ENCODE measurements around the gene ZNF609.
"Not testable (repeated sequence)": the region's sequence is repeated elsewhere in the genome, so short reads cannot be mapped to it uniquely, and the experiment has no call there.

ZNF609 gene

DNA sequence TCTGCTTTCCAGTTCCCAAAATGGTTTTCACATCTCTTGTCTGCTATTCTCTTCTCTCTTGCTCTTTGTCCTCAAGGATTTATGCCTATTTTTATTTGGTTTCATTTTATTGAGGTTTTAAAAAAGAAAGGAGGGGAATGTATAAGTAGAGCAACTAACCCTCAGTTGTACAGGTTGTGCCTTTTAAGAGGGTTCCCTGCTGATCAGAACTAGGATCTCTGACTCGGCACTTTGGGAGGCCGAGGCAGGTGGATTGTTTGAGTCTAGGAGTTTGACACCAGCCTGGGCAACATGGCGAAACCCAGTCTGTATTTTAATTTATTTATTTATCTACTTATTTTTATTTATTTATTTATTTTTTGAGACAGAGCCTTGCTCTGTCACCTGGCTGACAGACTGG lies 123.6 kb downstream of the ZNF609 start:
- no peak overlapping the region for H3K9ac ChIP-seq (ENCODE audit: low read depth, low read length)
- H3K4me1 ChIP-seq (ENCODE audit: insufficient read depth, low read length): no peaks in the 10 kb centered on the region
- H3K9me3 ChIP-seq (ENCODE audit: control insufficient read depth, insufficient read depth, low read length): no peaks in the 10 kb centered on the region
- H3K36me3 ChIP-seq (ENCODE audit: insufficient read depth, low read length): no peaks in the 10 kb centered on the region

DNA sequence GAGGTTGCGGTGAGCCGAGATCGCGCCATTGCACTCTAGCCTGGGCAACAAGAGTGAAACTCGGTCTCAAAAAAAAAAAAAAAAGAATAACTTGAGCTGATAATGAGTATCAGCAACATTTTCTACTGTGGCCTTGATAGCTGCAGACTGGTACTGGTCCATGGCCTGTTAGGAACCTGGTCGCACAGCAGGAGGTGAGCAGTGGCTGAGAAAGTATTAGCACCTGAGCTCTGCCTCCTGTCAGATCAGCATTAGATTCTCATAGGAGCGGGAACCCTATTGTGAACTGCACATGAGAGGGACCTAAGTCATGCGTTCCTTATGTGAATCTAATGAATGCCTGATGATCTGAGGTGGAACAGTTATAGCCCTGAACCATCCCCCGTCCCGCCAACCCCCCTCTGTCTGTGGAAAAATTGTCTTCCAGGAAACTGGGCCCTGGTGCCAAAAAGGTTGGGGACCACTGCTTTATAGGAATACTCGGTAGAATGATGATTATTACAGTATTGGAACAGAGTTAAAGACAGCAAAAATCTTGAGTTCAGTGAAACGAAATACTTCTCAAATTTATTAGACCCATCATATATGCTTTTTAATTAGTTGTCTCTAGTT lies 126.0 kb downstream of the ZNF609 start:
- Histone ChIP-seq H3K9me3 (ENCODE audit: control insufficient read depth, insufficient read depth, low read length) (no peaks in the 10 kb centered on the region), H3K36me3 (ENCODE audit: insufficient read depth, low read length) (no peaks in the 10 kb centered on the region), H3K9ac (ENCODE audit: low read depth, low read length) (no peak overlapping the region), H3K4me1 (ENCODE audit: insufficient read depth, low read length) (no peaks in the 10 kb centered on the region)

DNA sequence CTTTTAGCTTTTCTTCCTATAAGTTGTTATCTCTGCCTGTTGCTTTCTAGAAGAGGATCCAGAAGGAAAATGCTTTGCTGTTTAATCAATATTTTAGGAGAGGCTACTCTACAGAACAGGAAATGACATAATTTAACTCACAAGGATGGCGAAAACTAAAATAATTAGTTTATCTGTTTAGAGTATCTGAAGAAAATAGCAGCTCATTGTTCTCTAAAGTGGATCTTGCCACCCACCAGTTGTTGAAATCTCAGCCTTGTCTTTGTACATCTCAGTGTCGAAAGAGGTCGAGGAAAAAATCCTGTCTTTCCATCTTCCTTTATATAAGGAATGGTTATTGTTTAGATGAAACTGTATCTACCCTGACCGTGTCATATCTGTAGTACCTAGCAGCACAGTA lies 126.6 kb downstream of the ZNF609 start:
- no peak overlapping the region for H3K9ac ChIP-seq (ENCODE audit: low read depth, low read length)
- no peaks in the 10 kb centered on the region for H3K4me1 ChIP-seq (ENCODE audit: insufficient read depth, low read length)
- no peaks in the 10 kb centered on the region for H3K36me3 ChIP-seq (ENCODE audit: insufficient read depth, low read length)
- no peaks in the 10 kb centered on the region for H3K9me3 ChIP-seq (ENCODE audit: control insufficient read depth, insufficient read depth, low read length)

DNA sequence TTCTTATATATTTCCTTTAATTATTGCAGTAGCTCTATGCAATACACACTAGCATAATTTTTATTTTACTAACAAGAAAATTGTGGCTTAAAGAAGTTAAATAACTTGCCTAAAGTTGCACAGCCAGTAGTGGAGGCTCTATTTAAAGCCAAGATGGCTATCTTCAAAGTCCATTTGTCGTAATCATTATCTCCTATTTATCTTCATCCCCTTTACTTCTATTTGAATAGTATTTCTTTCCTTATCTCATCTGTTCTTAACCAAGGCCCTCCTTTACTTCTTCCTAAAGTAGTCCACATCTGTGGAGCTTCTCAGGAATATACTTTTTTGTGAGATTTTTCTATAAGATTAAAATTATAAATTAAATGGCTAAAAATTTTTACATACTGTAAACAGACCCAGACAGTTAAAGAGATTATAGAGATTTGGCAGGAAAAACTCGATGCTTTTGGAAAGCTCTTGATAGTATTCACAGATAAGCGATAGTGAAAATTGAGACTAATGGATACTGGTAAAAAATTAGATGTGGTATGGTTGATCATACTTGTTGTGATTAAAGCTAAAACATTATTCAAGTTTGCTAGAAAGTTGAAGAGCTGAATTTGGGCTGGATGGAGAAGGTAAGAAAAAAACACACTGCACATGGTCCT lies 129.2 kb downstream of the ZNF609 start:
- no peaks in the 10 kb centered on the region for H3K9me3 ChIP-seq (ENCODE audit: control insufficient read depth, insufficient read depth, low read length)
- H3K9ac ChIP-seq (ENCODE audit: low read depth, low read length): no peak overlapping the region
- H3K36me3 ChIP-seq (ENCODE audit: insufficient read depth, low read length): no peaks in the 10 kb centered on the region
- no peaks in the 10 kb centered on the region for H3K4me1 ChIP-seq (ENCODE audit: insufficient read depth, low read length)

DNA sequence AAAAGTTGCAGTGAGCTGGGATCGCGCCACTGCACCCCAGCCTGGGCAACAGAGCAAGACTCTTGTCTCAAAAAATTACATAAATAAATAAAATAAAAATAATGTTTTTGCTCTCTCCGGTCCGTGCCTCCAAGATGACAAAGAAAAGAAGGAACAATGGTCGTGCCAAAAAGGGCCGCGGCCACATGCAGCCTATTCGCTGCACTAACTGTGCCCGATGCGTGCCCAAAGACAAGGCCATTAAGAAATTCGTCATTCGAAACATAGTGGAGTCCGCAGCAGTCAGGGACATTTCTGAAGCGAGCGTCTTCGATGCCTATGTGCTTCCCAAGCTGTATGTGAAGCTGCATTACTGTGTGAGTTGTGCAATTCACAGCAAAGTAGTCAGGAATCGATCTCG lies 132.5 kb downstream of the ZNF609 start:
- not testable (repeated sequence) for H3K9me3 ChIP-seq (ENCODE audit: control insufficient read depth, insufficient read depth, low read length); H3K36me3 ChIP-seq (ENCODE audit: insufficient read depth, low read length); H3K9ac ChIP-seq (ENCODE audit: low read depth, low read length)
- H3K4me1 ChIP-seq (ENCODE audit: insufficient read depth, low read length): peaks cover 16% of the 10 kb centered on the region

DNA sequence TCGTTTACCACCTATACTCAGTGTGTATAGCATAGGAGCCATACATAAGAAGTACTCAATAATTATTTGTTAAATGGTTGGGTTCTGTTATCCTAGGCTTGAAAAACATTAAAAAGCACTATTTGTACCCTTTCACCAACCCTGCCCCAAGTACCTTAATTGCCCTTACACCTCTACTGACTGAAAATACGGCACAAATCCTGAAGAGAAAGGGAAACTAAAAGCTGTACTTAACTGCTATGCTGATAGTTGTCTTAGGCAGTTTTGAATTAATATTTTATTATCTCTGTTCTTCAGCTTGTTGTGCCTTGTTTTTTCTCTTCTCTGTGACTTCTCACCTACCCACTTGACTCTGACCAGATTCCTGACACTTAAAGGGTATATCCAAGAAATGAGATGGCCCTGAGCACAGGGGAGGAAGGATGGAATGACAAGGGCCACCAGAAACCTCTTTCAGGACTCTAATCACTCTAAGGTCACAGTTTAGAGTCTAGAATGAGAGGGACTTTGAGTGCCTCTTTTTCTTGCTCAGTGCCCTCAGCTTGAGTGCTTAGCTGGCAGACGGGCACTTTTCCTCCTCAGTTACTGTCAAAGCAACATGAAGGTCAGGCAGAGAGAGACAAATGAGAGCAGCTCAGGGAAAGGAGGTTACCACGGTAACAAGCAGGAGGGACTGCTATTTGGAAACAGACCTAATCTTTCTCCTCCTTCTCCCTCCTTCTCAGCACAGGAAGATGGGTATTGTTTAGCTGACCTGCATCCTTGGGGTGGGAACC lies 136.5 kb downstream of the ZNF609 start:
- Histone ChIP-seq H3K4me1 (ENCODE audit: insufficient read depth, low read length) (peaks cover 29% of the 10 kb centered on the region), H3K36me3 (ENCODE audit: insufficient read depth, low read length) (no peaks in the 10 kb centered on the region), H3K9ac (ENCODE audit: low read depth, low read length) (no peak overlapping the region), H3K9me3 (ENCODE audit: control insufficient read depth, insufficient read depth, low read length) (no peaks in the 10 kb centered on the region)

DNA sequence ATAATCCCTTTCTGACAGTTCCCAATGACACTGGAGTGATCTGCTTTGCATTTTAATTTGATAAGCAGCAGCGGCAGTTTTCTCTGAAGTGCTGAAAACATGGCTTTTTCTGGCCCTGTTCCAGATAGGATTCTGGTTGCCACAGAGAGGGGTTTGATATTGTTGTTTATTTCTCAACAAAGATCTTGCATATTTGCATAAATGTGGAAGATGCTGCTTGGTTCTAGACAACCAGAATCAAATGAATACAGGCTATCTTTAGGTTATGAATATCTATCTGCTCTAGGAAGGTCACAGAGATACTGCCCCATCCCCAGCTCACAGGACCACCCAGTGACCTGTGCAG lies 137.1 kb downstream of the ZNF609 start:
- Histone ChIP-seq H3K9ac (ENCODE audit: low read depth, low read length) (no peak overlapping the region), H3K4me1 (ENCODE audit: insufficient read depth, low read length) (peaks cover 33% of the 10 kb centered on the region)

DNA sequence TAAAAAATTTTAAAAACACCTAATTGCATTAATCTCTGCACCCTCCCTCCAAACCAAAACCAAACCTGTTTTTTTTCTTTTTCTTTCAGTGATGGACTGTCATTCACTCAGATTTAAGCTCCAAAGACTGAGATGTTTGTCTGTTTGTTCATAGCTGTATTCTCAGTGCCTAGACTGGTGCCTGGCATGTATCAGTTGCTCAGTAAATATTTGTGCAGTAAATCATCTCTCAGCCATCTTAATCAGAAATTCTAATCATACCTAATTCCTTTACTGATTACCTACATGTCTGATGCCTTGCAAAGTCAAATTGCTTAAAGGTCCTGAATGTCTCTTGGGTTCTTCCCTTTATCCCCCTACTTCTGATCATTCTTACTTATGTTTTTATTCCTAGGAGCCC lies 138.8 kb downstream of the ZNF609 start:
- Histone ChIP-seq H3K9ac (ENCODE audit: low read depth, low read length) (no peak overlapping the region), H3K4me1 (ENCODE audit: insufficient read depth, low read length) (peaks cover 33% of the 10 kb centered on the region), H3K9me3 (ENCODE audit: control insufficient read depth, insufficient read depth, low read length) (no peaks in the 10 kb centered on the region)

More for the DNA sequence above, 137.1 kb downstream of the ZNF609 start:
- H3K36me3 ChIP-seq (ENCODE audit: insufficient read depth, low read length): no peaks in the 10 kb centered on the region
- no peaks in the 10 kb centered on the region for H3K9me3 ChIP-seq (ENCODE audit: control insufficient read depth, insufficient read depth, low read length)

DNA sequence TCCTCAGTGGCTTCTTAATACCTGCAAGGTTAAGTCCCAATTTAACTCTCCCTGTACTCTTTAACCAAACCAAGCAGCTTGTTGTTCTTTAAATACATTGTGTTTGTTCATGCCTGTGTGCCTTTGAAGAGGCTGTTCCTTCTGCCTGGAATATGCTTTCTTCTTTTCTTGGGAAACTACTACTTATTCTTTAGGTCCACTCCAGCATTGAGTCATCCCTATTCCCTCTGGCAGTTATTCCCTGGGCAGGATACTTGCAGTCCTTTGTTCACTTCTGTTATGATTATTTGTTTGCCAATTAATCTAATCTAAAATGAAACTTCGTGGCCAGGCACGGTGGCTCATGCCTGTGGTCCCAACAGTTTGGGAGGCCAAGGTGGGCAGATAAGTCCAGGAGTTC lies 139.3 kb downstream of the ZNF609 start:
- Histone ChIP-seq H3K36me3 (ENCODE audit: insufficient read depth, low read length) (no peaks in the 10 kb centered on the region), H3K4me1 (ENCODE audit: insufficient read depth, low read length) (peaks cover 33% of the 10 kb centered on the region), H3K9me3 (ENCODE audit: control insufficient read depth, insufficient read depth, low read length) (no peaks in the 10 kb centered on the region), H3K9ac (ENCODE audit: low read depth, low read length) (no peak overlapping the region)

More for the DNA sequence above, 138.8 kb downstream of the ZNF609 start:
- H3K36me3 ChIP-seq (ENCODE audit: insufficient read depth, low read length): no peaks in the 10 kb centered on the region

DNA sequence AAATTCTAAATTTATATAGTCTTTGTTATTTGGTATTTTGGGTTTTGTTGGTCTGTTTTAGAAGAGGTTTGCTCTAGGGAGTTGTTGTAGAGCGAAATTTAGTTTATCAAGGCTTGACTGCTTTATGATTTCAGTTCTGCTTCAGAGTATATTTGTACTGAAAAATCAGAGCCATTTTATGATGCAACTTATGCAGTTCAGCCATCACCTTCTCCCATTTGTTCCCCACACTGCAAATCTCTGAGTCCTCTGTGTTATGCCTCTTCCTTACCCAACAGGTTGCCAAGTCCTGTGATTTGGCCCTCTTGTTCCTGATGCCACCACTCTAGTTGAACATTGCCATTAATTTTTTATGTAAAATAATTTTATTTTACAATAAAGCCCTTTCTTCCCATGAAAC lies 140.4 kb downstream of the ZNF609 start:
- Histone ChIP-seq H3K36me3 (ENCODE audit: insufficient read depth, low read length) (no peaks in the 10 kb centered on the region), H3K4me1 (ENCODE audit: insufficient read depth, low read length) (peaks cover 28% of the 10 kb centered on the region), H3K9ac (ENCODE audit: low read depth, low read length) (no peak overlapping the region), H3K9me3 (ENCODE audit: control insufficient read depth, insufficient read depth, low read length) (no peaks in the 10 kb centered on the region)

DNA sequence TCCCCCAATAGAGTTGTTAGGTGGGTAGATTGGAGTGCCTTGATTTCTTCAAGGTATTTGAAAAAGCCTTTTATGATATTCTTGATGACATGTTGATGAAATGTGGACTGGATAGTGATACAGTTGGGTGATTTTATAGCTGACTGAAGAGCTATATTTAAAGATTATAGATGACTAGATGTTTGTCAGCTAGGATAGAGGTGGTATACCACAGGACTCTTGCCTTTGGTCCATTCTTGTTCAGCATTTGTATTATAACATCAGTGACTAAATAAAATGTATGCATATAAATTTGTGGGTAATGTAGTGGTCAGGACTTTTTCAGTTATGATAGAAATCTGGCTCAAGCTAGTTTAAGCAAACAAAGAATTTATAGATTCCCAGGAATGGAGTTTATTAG lies 143.9 kb downstream of the ZNF609 start:
- H3K9me3 ChIP-seq (ENCODE audit: control insufficient read depth, insufficient read depth, low read length): no peaks in the 10 kb centered on the region
- H3K36me3 ChIP-seq (ENCODE audit: insufficient read depth, low read length): no peaks in the 10 kb centered on the region
- H3K4me1 ChIP-seq (ENCODE audit: insufficient read depth, low read length): peaks cover 17% of the 10 kb centered on the region

DNA sequence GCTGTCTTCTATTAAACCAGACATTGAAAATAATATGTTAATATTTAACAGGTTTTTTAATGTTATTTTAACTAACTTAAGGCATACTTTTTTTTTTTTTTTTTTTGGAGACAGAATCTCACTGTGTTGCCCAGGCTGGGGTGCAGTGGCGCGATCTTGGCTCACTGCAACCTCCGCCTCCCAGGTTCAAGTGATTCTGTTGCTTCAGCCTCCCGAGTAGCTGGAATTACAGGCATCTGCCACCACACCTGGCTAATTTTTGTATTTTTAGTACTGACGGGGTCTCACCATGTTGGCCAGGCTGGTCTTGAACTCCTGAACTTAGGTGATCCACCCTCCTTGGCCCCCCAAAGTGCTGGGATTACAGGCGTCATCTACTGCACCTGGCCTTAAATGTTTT lies 147.0 kb downstream of the ZNF609 start:
- peaks cover 11% of the 10 kb centered on the region; the same call in 1 of the 2 replicates for H3K4me1 ChIP-seq (ENCODE audit: insufficient read depth, low read length)
- not testable (repeated sequence) for H3K36me3 ChIP-seq (ENCODE audit: insufficient read depth, low read length); H3K9ac ChIP-seq (ENCODE audit: low read depth, low read length); H3K9me3 ChIP-seq (ENCODE audit: control insufficient read depth, insufficient read depth, low read length)

More for the DNA sequence above, 143.9 kb downstream of the ZNF609 start:
- no peak overlapping the region for H3K9ac ChIP-seq (ENCODE audit: low read depth, low read length)

DNA sequence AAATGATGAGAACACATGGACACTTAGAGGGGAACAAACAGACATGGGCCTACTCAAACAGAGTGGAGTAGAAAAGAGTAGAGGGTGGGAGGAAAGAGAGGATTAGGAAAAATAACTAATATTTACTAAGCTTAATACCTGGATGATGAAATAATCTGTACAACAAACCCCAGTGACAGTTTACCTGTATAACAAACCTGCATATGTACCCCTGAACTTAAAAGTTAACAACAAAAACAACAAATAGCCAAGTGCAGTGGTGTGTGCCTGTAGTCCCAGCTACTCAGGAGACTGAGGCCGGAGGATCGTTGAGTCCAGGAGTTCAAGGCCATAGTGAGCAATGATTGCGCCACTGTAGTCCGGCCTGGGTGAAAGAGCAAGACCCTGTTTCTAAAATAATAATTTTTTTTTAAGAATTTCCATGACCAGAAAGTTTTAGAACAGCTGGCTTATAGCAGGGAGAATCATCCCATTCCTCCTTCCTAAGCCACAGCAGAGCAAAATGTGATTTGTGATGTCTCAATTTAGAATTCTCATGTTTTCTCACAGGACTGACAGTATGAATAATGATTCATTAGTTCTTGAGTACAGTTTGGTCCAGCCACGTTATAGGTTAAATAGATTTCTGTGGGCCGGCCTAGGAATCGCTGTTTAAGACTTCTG lies 150.0 kb downstream of the ZNF609 start:
- Histone ChIP-seq H3K9me3 (ENCODE audit: control insufficient read depth, insufficient read depth, low read length) (no peaks in the 10 kb centered on the region), H3K9ac (ENCODE audit: low read depth, low read length) (no peak overlapping the region), H3K36me3 (ENCODE audit: insufficient read depth, low read length) (no peaks in the 10 kb centered on the region), H3K4me1 (ENCODE audit: insufficient read depth, low read length) (0 out of 2 replicates have a peak, but pooled peaks cover 11% of the 10 kb centered on the region)

DNA sequence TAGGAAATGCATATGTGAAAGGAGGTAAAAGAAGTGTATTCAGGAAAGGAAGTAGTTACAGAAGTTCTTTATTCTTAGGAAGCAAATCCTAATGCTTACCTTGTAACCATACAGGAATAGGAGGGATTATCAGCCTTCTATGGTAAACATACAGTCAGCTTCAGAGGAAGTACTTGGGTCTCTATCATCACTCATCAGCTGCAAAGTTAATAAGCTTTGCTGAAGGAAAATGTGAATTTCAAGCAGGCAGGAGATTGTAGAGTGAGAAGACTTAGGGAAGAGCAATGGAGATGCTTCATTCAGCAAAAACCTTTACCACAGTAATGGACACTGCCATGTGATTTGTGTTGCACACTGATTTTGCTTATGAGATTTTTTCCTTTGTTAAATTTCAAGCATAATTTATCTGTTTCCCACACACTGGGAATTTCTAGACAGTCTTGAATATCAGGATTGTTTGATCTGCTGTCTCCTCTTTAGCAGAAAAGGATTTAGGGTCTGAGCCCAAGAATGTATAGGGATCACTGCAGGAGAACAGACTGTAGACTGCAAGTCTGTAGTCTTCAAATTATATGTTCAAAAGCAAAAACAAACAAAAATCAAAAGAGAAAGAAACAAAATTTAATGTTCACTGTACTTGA lies 150.8 kb downstream of the ZNF609 start:
- Histone ChIP-seq H3K4me1 (ENCODE audit: insufficient read depth, low read length) (0 out of 2 replicates have a peak, but pooled peaks cover 11% of the 10 kb centered on the region), H3K9me3 (ENCODE audit: control insufficient read depth, insufficient read depth, low read length) (no peaks in the 10 kb centered on the region), H3K9ac (ENCODE audit: low read depth, low read length) (no peak overlapping the region), H3K36me3 (ENCODE audit: insufficient read depth, low read length) (no peaks in the 10 kb centered on the region)

All from ES-I3 (cell line).